GM23248 (cell line): ENCODE data around the gene SLBP. TPM values are rescaled to one million over a fixed set of nuclear protein-coding genes. Genes with fewer than 3 reads are reported as not detected.

ENCODE experiments used
- DNase-seq: peaks from one replicate; pipeline ENCODE4 v3.0.0-alpha.2; 2015
- H2AFZ ChIP-seq: fragments of 200-600 bp; sonication (generic); 2 replicates; pipeline ENCODE4 v1.6.1; 2016; ENCODE audit warnings: antibody characterized with exemption
- H3F3A ChIP-seq: fragments of 200-600 bp; sonication (generic); 2 replicates; pipeline ENCODE4 v1.6.1; 2016; ENCODE audit warnings: mild to moderate bottlenecking, antibody characterized with exemption, mixed run types; ENCODE audit not compliant: insufficient read depth
- H3K27ac ChIP-seq: fragments of 200-600 bp; sonication (generic); 2 replicates; pipeline ENCODE4 v1.5.1; 2016; ENCODE audit warnings: mild to moderate bottlenecking
- H3K27me3 ChIP-seq: fragments of 200-600 bp; sonication (generic); replicated peaks from 2 replicates; pipeline ENCODE4 v1.6.1; 2016; ENCODE audit warnings: mild to moderate bottlenecking; ENCODE audit not compliant: insufficient read depth
- H3K36me3 ChIP-seq: fragments of 200-600 bp; sonication (generic); 2 replicates; pipeline ENCODE4 v1.6.1; 2016; ENCODE audit warnings: low read depth, mild to moderate bottlenecking
- H3K4me1 ChIP-seq: fragments of 200-600 bp; sonication (generic); 2 replicates; pipeline ENCODE4 v1.6.1; 2016; ENCODE audit warnings: mild to moderate bottlenecking; ENCODE audit not compliant: insufficient read depth
- H3K4me2 ChIP-seq: fragments of 200-600 bp; sonication (generic); one replicate; pipeline ENCODE4 v1.6.1; 2016; ENCODE audit warnings: mild to moderate bottlenecking; ENCODE audit not compliant: unreplicated experiment
- H3K4me3 ChIP-seq: fragments of 200-600 bp; sonication (generic); 2 replicates; pipeline ENCODE4 v1.5.1; 2016; ENCODE audit warnings: mild to moderate bottlenecking
- H3K79me2 ChIP-seq: fragments of 200-600 bp; sonication (generic); 2 replicates; pipeline ENCODE4 v1.6.1; 2016; ENCODE audit warnings: mild to moderate bottlenecking; ENCODE audit not compliant: insufficient read depth
- H3K9ac ChIP-seq: fragments of 200-600 bp; sonication (generic); 2 replicates; pipeline ENCODE4 v1.6.1; 2016; ENCODE audit warnings: mild to moderate bottlenecking
- H3K9me2 ChIP-seq: fragments of 200-600 bp; sonication (generic); 2 replicates; pipeline ENCODE4 v1.6.1; 2016; ENCODE audit warnings: mixed run types, mild to moderate bottlenecking, moderate library complexity; ENCODE audit not compliant: insufficient read depth
- H3K9me3 ChIP-seq: fragments of 200-600 bp; sonication (generic); one replicate; pipeline ENCODE4 v1.6.1; 2017; ENCODE audit warnings: low read depth
- H4K20me1 ChIP-seq: fragments of 200-600 bp; sonication (generic); 2 replicates; pipeline ENCODE4 v1.6.0; 2016; ENCODE audit not compliant: insufficient read depth
- EZH2 ChIP-seq: fragments of 200-600 bp; sonication (generic); IDR thresholded peaks from 2 replicates; pipeline ENCODE4 v1.6.1; 2018; ENCODE audit warnings: antibody characterized with exemption, mild to moderate bottlenecking; ENCODE audit not compliant: insufficient read depth, poor library complexity, severe bottlenecking
- EZH2phosphoT487 ChIP-seq: fragments of 200-600 bp; sonication (generic); IDR thresholded peaks from 2 replicates; pipeline ENCODE4 v1.6.1; 2018; ENCODE audit warnings: antibody characterized with exemption, moderate library complexity, mild to moderate bottlenecking, low read depth; ENCODE audit not compliant: insufficient read depth
- WGBS, 2 experiments: methylation state at CpG; one replicate each; pipeline ENCODE4 v1.1.6; 2015 to 2017; ENCODE audit warnings: low lambda C conversion rate in 2 of 2, low coverage in 1 of 2; ENCODE audit errors: missing lambda C conversion rate in 2 of 2; 5-methylcytosine and 5-hydroxymethylcytosine counted together
- in situ Hi-C: fragments of 300-500 bp; cut with MboI; formaldehyde crosslinking; loops from 2 replicates; pipeline ENCODE4 v1.15.0; 2020
- polyA plus RNA-seq: library from polyadenylated mRNA; unstranded; fragments of >200 nt; fragmentation: Nextera tagmentation; extraction: Ambion mirVana; gene quantifications from 2 replicates; pipeline ENCODE4 v1.2.1, GENCODE V29; 2016
- total RNA-seq: library from RNA; depleted of rRNA; stranded (reverse); fragments of >200 nt; shearing (Covaris generic); gene quantifications from 2 replicates; pipeline ENCODE4 v1.2.3, GENCODE V29; 2014

SLBP gene
- total and polyA plus RNA-seq, 2 experiments from 2014 or later = 72.7 to 85.8 TPM

- peaks cover 76% of the 10 kb centered on the region for H3K79me2 ChIP-seq
- H3K9me3 ChIP-seq = no peaks in the 10 kb centered on the region
- DNase-seq = no peak
- no peaks in the 10 kb centered on the region for H3K9me2 ChIP-seq
- H4K20me1 ChIP-seq = no peaks in the 10 kb centered on the region
- no peaks in the 10 kb centered on the region for H3K36me3 ChIP-seq
- peaks cover 19% of the 10 kb centered on the region for H3K4me1 ChIP-seq
- WGBS, 2 experiments = 80 to 87% methylated on average over 29 to 31 of the region's 31 CpGs
- H3K4me3 ChIP-seq = no peak overlapping the region
- in situ Hi-C loops = no loop called here
- TF ChIP-seq EZH2 = no peak
- no peak for TF ChIP-seq EZH2phosphoT487
- no peaks in the 10 kb centered on the region for H3K27me3 ChIP-seq
- no peak overlapping the region for H2AFZ ChIP-seq
- no peak overlapping the region for H3K4me2 ChIP-seq
- H3K9ac ChIP-seq = no peak overlapping the region
- H3F3A ChIP-seq = peaks cover 16% of the 10 kb centered on the region
- no peak overlapping the region for H3K27ac ChIP-seq
Measured at GRCh38 chr4:1718095-1718850, 6.2 kb upstream of the SLBP start.

GRCh38 chr4:1717129-1718094 lies 5.3 kb upstream of the SLBP start:
- no peak for DNase-seq

GRCh38 chr4:1716065-1716945 lies 4.2 kb upstream of the SLBP start:
- peaks cover 22% of the 10 kb centered on the region for H3F3A ChIP-seq
- no peak for DNase-seq
- no peaks in the 10 kb centered on the region for H3K36me3 ChIP-seq
- H3K79me2 ChIP-seq = peaks cover 66% of the 10 kb centered on the region
- H3K4me1 ChIP-seq = peaks cover 14% of the 10 kb centered on the region
- no peak overlapping the region for H2AFZ ChIP-seq
- H3K27ac ChIP-seq = no peak overlapping the region
- H3K9ac ChIP-seq = no peak overlapping the region
- no peaks in the 10 kb centered on the region for H3K27me3 ChIP-seq
- in situ Hi-C loops = no loop called here
- no peak overlapping the region for H3K4me3 ChIP-seq
- TF ChIP-seq EZH2 (no peak), EZH2phosphoT487 (no peak)
- H3K9me2 ChIP-seq = no peaks in the 10 kb centered on the region
- no peaks in the 10 kb centered on the region for H4K20me1 ChIP-seq
- WGBS, 2 experiments = 74 to 85% methylated on average over 14 to 15 of the region's 15 CpGs
- H3K9me3 ChIP-seq = no peaks in the 10 kb centered on the region
- H3K4me2 ChIP-seq = no peak overlapping the region

More at GRCh38 chr4:1717129-1718094, 5.3 kb upstream of the SLBP start:
- H3K27me3 ChIP-seq = no peaks in the 10 kb centered on the region
- TF ChIP-seq EZH2 = no peak
- no peak for TF ChIP-seq EZH2phosphoT487
- 88 to 90% methylated on average over 29 to 30 of the region's 32 CpGs for WGBS, 2 experiments
- no peaks in the 10 kb centered on the region for H3K36me3 ChIP-seq
- H2AFZ ChIP-seq = no peak overlapping the region
- H3K9ac ChIP-seq = no peak overlapping the region
- H3K9me2 ChIP-seq = no peaks in the 10 kb centered on the region
- H3K4me3 ChIP-seq = no peak overlapping the region
- H3K27ac ChIP-seq = no peak overlapping the region
- no peaks in the 10 kb centered on the region for H3K9me3 ChIP-seq
- no peak overlapping the region for H3K4me2 ChIP-seq
- peaks cover 71% of the 10 kb centered on the region for H3K79me2 ChIP-seq
- H3F3A ChIP-seq = peaks cover 21% of the 10 kb centered on the region
- H4K20me1 ChIP-seq = no peaks in the 10 kb centered on the region
- in situ Hi-C loops = no loop called here
- peaks cover 14% of the 10 kb centered on the region for H3K4me1 ChIP-seq
